ENCODE results near the gene RCN1. TPM values are rescaled to one million over a fixed set of nuclear protein-coding genes. Genes with fewer than 3 reads are reported as not detected.

The RCN1 gene
- total RNA-seq, 4 donors from 2014 or later = 40.0 to 65.1 (median 55.9) TPM

DNA sequence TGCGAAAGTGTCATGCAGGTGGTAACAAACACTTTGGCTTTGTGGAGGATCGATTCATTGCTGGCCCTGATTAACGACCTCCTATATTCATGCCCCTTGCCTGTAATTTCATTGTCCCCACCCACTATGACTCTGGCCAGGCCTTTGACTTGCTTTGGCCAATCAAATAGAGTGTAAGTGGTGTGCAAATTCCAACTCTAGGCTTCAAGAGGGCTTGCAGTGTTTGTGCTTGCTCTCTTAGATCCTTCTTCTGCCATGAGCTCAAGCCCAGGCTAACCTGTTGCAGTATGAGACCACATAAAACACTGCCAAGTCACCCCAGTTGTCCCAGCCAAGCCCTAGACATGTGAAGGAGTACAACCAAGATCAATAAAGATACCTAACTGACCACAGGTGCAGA, 48.0 kb downstream of the RCN1 start:
- TF ChIP-seq EP300 (IDR thresholded peaks at IDR 0.05) (no peak), POLR2A (IDR thresholded peaks at IDR 0.05) (no peak)
- TF ChIP-seq, protein P1, sequence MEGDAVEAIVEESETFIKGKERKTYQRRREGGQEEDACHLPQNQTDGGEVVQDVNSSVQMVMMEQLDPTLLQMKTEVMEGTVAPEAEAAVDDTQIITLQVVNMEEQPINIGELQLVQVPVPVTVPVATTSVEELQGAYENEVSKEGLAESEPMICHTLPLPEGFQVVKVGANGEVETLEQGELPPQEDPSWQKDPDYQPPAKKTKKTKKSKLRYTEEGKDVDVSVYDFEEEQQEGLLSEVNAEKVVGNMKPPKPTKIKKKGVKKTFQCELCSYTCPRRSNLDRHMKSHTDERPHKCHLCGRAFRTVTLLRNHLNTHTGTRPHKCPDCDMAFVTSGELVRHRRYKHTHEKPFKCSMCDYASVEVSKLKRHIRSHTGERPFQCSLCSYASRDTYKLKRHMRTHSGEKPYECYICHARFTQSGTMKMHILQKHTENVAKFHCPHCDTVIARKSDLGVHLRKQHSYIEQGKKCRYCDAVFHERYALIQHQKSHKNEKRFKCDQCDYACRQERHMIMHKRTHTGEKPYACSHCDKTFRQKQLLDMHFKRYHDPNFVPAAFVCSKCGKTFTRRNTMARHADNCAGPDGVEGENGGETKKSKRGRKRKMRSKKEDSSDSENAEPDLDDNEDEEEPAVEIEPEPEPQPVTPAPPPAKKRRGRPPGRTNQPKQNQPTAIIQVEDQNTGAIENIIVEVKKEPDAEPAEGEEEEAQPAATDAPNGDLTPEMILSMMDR (IDR thresholded peaks at IDR 0.05) = no peak
- WGBS, 2 donors = 83 to 86% methylated on average over 3 of the region's 3 CpGs
- H3K27me3 ChIP-seq = no peaks in the 10 kb centered on the region
- no peak for DNase-seq (ENCODE audit: low spot score in 2 of 2)
- H3K36me3 ChIP-seq = no peaks in the 10 kb centered on the region
- no peak overlapping the region for H3K27ac ChIP-seq
- H3K4me3 ChIP-seq = no peak overlapping the region
- no peaks in the 10 kb centered on the region for H3K4me1 ChIP-seq
- H3K9me3 ChIP-seq = no peaks in the 10 kb centered on the region

DNA sequence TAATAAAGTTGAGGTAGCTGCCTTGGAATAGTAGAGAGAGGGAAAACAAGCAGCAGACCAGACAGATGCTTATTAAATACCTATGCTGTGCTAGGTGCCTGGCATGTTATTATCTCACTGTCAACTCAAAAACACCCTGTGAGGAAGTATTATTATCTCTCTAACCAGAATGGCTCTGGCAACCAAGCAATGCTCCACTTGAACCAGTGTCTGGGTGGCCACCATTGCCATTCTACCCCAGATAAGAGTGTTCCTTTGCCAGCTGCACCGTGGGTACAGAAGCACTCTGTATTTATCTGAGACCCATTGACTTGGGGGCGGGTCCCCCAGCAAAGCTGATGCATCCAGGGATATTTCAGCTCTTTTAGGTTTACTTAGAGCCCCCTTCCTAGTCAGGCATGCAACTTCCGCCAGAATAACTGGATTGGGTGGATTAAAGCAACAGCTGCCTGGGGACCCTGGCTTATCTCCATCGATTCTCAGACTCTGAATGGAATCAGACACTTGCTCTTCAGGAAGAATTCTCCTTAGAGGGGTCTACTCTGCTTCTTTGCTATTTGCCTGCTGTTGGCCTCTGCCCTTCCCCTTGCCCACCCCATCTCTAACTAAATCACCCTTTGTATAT, 49.1 kb downstream of the RCN1 start:
- TF ChIP-seq EP300 (IDR thresholded peaks at IDR 0.05) (no peak), POLR2A (IDR thresholded peaks at IDR 0.05) (no peak)
- no peaks in the 10 kb centered on the region for H3K36me3 ChIP-seq
- no peak for DNase-seq (ENCODE audit: low spot score in 2 of 2)
- WGBS, 2 donors = 42 to 49% methylated on average over 4 of the region's 4 CpGs
- no peaks in the 10 kb centered on the region for H3K27me3 ChIP-seq
- no peaks in the 10 kb centered on the region for H3K9me3 ChIP-seq
- H3K27ac ChIP-seq = no peak overlapping the region
- H3K4me1 ChIP-seq = no peaks in the 10 kb centered on the region
- H3K4me3 ChIP-seq = no peak overlapping the region

DNA sequence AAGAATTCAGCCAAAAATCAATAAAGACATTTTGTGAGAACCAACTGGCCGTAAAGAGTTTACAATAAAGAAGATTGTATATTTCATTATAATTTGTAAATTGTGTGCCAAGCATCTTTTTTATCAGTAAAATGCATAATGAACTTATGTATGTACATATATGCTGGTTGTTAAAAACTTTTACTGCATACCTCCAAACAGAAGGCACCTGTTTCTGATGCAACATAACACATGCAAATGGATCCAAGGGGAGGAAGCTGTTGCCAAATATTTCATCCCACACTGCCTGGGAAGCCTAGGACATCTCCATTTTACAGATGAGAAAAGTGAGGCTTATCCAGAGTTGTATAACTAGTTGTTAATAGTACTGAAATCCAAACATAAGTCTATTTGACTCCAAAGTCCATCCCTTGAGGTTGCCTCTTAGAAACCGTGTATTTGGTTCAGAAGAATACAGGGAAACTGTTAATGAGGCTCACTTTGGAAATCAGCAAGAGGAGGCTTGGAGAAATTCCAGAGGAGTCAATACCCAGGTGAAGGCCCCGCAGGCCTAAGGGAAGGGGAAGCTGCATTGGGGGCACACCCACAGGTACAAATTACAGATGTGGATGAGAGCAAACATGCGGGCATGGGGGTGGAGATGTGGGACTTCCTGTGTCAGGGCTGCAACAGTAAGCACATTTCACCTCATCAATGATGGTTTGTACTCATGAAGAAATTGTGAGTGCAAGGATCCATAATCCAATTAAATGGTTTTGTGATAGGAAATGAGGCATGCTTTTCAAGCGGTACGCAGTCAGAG, 51.1 kb downstream of the RCN1 start:
- Histone ChIP-seq H3K27me3 (no peaks in the 10 kb centered on the region), H3K4me1 (no peaks in the 10 kb centered on the region), H3K27ac (no peak overlapping the region), H3K9me3 (no peaks in the 10 kb centered on the region), H3K4me3 (no peak overlapping the region), H3K36me3 (no peaks in the 10 kb centered on the region)
- TF ChIP-seq, protein P1 (IDR thresholded peaks at IDR 0.05) = no peak
- no peak for TF ChIP-seq POLR2A (IDR thresholded peaks at IDR 0.05)
- TF ChIP-seq EP300 (IDR thresholded peaks at IDR 0.05) = no peak
- no peak for DNase-seq (ENCODE audit: low spot score in 2 of 2)
- WGBS, 2 donors = 71% methylated on average over 6 of the region's 6 CpGs

DNA sequence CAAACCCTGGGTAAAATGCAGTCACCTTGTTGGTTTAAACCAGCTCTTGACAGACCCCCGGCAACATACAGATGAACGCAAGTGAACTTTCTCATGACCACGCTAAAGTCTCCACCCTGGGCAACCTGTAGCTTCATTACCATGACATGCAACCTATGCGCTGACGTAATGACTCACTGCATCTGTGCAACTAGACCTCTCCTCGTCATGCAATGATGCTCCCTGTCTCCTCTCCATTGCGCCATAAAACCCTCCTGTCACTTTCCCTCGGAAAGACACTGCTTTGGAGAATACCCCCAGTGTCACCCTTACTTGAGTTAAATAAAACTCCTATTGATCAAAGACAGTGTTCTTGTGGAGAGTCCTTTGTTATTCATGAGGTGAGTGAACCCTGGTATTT, 52.5 kb downstream of the RCN1 start:
- no peaks in the 10 kb centered on the region for H3K4me1 ChIP-seq
- no peak overlapping the region for H3K4me3 ChIP-seq
- no peaks in the 10 kb centered on the region for H3K27me3 ChIP-seq
- no peaks in the 10 kb centered on the region for H3K9me3 ChIP-seq
- TF ChIP-seq EP300 (IDR thresholded peaks at IDR 0.05) = no peak
- TF ChIP-seq POLR2A (IDR thresholded peaks at IDR 0.05) = no peak
- TF ChIP-seq, protein P1 (IDR thresholded peaks at IDR 0.05) = no peak
- DNase-seq (ENCODE audit: low spot score in 2 of 2) = no peak
- H3K27ac ChIP-seq = no peak overlapping the region
- H3K36me3 ChIP-seq = no peaks in the 10 kb centered on the region
- 86 to 94% methylated on average over 8 of the region's 8 CpGs for WGBS, 2 donors

DNA sequence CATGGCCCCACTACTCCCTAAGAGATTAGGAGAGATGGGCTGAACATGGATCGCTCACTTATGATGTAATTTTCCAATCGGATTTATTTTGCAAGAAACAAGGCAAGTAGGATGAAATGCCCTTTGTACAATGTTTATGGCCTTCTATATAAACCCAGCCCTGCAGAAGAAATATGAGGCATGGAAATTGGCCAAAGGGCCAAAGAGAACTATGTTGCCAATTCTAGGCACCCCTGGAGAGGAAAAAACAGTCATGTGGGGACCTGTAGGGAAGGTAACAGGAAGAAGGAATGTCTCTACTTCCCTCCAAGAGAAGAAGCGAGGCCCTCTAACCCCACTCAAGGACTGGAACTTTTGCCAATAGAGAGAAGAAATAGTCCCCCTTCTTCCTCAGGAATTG, 54.4 kb downstream of the RCN1 start:
- Histone ChIP-seq H3K27ac (no peak overlapping the region), H3K4me1 (no peaks in the 10 kb centered on the region), H3K4me3 (no peak overlapping the region), H3K27me3 (no peaks in the 10 kb centered on the region), H3K36me3 (no peaks in the 10 kb centered on the region), H3K9me3 (no peaks in the 10 kb centered on the region)
- DNase-seq (ENCODE audit: low spot score in 2 of 2) = no peak
- TF ChIP-seq, protein P1 (IDR thresholded peaks at IDR 0.05) = no peak
- TF ChIP-seq EP300 (IDR thresholded peaks at IDR 0.05) (no peak), POLR2A (IDR thresholded peaks at IDR 0.05) (no peak)
- 80 to 84% methylated on average over 3 of the region's 3 CpGs for WGBS, 2 donors

All from tibial nerve (tissue), 4 donors.